ENCODE measurements around the gene TMEM232.

Gene TMEM232

GRCh38 chr5:110507972-110508371, 218.5 kb downstream of the TMEM232 start:
- DNase-seq, result no peak

DNA sequence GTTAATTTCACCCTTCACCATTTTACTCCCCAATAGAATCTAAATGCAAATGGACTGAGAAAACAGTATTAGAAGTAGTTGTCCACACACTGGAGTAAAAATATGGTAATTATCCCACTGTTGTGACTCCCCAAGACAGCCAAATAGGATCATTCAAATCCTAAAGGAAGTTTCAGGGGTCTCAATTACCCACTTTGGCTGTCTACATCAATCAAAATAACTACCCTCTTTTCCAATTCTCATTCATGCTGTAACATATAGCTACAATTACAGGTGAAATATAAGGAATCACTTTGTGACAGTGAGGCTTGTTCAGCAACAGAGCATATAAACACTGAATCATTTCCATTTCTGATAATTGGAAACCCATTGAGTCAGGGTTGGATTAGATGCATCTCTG, 220.1 kb downstream of the TMEM232 start:
- no peak for DNase-seq

GRCh38 chr5:110496276-110496675, 230.2 kb downstream of the TMEM232 start:
- DNase-seq, result no peak

- no peak for DNase-seq
Measured at GRCh38 chr5:110492446-110492845, 234.0 kb downstream of the TMEM232 start.

GRCh38 chr5:110478895-110479294, 247.6 kb downstream of the TMEM232 start:
- no peak for DNase-seq

GRCh38 chr5:110477911-110478310, 248.6 kb downstream of the TMEM232 start:
- no peak for DNase-seq

DNA sequence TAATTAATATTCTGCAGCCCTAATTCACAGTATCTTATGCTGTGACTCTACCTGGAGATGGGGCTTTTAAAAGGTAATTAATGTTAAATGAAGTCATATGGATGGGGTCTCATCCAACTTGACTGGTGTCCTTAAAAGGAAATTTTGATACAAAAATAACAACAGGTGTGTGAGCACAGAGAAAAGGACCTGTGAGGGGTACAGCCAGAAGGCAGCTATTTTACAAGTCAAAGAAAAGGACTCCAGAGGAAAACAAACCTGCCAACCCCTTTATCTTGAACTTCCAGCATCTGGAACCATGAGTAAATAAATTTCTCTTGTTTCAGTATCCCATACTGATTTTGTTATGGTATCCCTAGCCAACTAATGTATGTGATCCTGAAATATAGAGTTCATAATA, 250.3 kb downstream of the TMEM232 start:
- no peak for DNase-seq

DNA sequence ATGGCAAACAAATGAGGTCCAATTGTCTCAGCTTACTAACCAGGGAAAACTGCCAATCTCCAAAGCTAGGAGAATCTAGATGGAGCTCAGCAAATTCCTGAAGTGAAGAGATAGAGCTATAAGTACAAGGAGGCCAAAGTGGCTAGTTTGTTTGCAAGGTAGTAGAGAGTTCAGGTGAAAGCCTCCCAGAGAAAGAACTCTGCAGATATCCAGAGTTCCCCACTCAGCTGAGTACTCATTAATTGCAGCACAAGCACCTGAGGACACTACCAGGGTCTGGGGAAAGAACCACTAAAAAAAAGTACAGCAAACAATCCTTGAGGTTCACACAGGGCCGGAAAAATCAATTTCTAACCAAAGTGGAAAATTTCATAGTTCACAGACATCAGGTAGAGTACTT, 250.9 kb downstream of the TMEM232 start:
- DNase-seq, result no peak

DNA sequence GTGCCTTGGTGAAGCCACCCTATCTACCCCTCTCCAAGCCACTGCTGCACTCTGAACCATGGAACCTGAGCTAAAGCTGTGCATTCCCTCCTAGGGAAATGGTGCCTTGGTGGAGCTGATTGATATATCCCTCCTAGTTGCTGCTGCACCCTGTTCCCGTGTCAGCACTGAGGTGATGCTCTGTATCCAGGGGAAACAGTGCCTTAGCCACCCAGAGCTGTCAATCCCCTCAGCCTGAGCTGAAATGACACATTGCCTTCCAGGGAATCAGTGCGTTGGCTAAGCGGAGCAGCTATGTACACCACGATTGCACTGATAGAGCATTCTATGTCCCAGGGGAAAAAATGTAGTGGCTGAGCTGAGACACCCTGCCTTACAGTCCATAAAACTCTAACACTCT, 257.0 kb downstream of the TMEM232 start:
- DNase-seq, result no peak

- no peak for DNase-seq
Measured at GRCh38 chr5:110463106-110463505, 263.4 kb downstream of the TMEM232 start.

GRCh38 chr5:110460837-110461236, 265.6 kb downstream of the TMEM232 start:
- DNase-seq, result no peak

- DNase-seq, result no peak
Measured at GRCh38 chr5:110458313-110458712, 268.2 kb downstream of the TMEM232 start.

DNA sequence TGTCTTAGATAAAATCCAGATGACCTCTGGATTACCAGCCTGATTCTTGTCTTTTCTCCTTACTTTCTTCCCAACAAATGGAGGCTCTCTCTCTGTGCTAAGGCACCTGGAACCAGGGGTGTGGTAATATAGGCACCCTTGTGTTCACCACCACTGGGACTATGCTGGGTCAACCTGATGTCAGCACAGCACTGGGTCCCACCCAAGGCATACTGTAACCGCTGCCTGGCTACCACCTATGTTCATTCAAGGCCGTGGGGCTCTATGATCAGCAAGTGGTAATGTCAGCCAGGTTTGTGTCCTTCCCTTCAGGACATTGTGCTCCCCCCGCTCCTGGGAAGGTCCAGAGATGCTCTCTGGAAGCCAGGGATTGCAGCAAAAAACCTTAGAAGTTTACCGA, 283.6 kb downstream of the TMEM232 start:
- no peak for DNase-seq

DNA sequence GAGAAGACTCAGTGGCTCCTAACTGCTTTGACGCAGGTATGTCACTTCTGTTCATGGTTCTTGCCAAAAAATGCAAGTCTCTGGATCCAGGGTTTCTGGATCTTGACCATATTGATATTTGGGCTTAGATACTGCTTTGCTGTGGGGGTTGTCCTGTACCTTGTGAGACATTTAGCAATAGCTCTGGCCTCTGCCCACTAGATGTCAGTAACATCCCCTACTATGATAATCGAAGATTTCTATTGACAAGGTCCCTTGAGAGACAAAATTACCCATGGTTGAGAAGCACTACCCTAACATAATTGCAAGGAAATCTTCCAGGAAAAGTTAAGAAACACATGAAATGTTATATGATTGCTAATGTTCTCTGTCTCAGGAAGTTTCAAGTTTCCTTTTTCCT, 285.4 kb downstream of the TMEM232 start:
- no peak for DNase-seq

DNA sequence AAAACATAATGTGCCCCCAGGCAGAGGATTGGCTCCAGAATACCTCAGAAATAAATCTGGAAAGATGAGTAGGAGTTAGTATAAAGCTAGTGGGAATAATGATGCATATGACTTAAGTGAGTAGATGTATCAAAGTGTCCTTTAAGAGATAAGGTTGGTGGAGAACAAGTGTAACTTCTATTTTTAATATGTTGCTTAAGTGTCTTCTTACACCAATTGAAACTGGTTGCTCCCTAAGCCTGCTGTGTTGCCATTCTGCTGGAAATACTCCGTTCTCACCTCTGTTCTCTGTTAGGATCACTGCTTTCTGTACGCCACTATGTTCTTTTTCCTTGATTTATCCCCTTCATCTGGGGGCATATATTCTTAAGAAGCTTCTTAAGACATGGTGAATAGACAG, 286.4 kb downstream of the TMEM232 start:
- DNase-seq, result no peak

GRCh38 chr5:110439296-110439695, 287.2 kb downstream of the TMEM232 start:
- no peak for DNase-seq

- no peak for DNase-seq
Measured at GRCh38 chr5:110435207-110435606, 291.3 kb downstream of the TMEM232 start.

DNA sequence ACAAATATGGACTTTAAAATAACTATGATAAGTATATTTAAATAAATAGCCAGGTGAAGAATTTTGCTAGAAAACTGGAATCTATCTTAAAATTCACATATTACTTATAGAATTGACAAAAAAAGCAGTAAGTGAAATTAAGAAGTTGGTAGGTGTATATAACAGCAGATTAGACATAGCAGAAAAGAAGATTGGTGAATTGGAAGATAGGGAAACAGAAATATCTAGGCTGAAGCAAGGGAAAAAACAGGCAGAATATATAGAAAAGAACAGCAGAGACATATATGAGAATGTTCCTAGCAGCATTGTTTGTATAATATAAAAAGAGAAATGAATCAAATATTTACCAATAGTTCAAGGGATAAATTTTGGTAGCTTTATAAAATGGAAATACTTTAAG, 294.9 kb downstream of the TMEM232 start:
- no peak for DNase-seq

- no peak for DNase-seq
Measured at GRCh38 chr5:110414360-110414759, 312.1 kb downstream of the TMEM232 start.

- DNase-seq, result no peak
Measured at GRCh38 chr5:110413856-110414255, 312.6 kb downstream of the TMEM232 start.

- no peak for DNase-seq
Measured at GRCh38 chr5:110409571-110409970, 316.9 kb downstream of the TMEM232 start.

GRCh38 chr5:110402562-110402961, 323.9 kb downstream of the TMEM232 start:
- no peak for DNase-seq

GRCh38 chr5:110401881-110402280, 324.6 kb downstream of the TMEM232 start:
- no peak for DNase-seq

DNA sequence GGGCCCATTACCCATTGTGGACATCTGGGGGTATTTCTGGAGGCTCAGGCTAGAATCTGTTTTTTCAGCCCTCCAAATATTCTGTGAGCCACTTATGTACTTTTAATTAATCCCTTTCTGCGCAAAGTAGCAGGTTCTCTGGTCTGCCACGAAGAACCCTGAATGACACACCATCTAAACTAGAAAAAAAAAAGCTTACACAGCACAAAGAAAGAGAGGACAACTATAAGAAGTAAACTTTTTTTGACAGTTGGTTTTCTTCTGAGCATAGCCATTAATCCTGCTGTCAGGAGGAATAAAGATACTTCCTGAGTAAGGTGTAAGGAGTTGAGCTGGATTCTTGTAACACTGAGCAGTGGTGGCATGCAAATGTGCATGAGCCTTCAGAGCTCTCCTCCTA, 327.5 kb downstream of the TMEM232 start:
- DNase-seq, result no peak

GRCh38 chr5:110397281-110397680, 329.2 kb downstream of the TMEM232 start:
- DNase-seq, result no peak

DNA sequence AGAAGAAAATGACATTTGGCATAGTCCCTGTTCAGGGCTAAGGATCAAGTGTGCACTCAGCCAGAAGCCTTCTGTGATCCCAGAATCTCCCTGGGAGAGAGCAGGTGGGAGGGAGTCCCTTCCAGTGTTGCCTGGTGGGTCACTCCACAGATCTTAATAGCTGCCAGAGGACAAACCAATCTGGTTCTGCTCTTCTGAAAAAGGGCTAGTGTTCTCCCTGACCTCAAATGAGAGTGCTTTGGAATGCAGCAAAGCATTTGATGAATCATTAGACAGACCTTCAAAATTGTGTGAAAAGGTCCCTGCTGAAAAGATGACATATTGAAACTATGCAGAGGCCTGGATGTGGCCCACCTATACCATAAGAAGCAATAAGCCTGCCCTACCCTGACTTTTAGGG, 339.7 kb downstream of the TMEM232 start:
- DNase-seq, result no peak
